Transverse colon (tissue), 3 donors: ENCODE results near the gene ANKS1A.

Source experiments
- EP300 ChIP-seq: sonication (generic); formaldehyde crosslinking; IDR thresholded peaks from one replicate; pipeline ENCODE4 v1.6.1; 2017; ENCODE audit warnings: antibody characterized with exemption, low read depth
- TF ChIP-seq, protein P1 (sequence below), 5 experiments: fragments of 200-600 bp in 3 of 5; fragments of 450-650 bp in 2 of 5; sonication (generic) in 3 of 5; IDR thresholded peaks; 1 replicate in 2 of 5; 2 replicates in 3 of 5; pipeline ENCODE4 v1.5.1; 2016 to 2017; ENCODE audit warnings: antibody characterized with exemption in 5 of 5, inconsistent platforms in 3 of 5, mild to moderate bottlenecking in 2 of 5, moderate library complexity in 1 of 5

DNA sequence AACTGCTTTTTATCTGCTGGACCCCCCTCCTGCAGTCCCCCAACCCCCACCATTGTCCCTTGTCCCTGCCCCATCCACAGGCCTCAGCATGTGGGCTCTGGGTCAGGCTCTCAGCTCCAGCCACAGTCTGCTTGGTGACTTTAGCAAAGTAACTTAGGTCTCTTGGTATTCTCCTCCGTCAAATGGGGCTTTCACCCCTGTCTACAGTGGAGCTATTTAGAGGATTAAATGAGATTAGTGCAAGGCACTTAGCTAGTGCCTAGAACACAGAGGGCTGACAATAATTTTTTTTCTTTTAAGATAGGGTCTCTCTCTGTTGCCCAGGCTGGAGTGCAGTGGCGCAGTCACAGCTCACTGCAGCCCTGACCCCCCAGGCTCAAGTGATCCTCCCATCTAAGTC lies 180.2 kb downstream of the ANKS1A start:
- no peak for TF ChIP-seq EP300
- TF ChIP-seq, protein P1, sequence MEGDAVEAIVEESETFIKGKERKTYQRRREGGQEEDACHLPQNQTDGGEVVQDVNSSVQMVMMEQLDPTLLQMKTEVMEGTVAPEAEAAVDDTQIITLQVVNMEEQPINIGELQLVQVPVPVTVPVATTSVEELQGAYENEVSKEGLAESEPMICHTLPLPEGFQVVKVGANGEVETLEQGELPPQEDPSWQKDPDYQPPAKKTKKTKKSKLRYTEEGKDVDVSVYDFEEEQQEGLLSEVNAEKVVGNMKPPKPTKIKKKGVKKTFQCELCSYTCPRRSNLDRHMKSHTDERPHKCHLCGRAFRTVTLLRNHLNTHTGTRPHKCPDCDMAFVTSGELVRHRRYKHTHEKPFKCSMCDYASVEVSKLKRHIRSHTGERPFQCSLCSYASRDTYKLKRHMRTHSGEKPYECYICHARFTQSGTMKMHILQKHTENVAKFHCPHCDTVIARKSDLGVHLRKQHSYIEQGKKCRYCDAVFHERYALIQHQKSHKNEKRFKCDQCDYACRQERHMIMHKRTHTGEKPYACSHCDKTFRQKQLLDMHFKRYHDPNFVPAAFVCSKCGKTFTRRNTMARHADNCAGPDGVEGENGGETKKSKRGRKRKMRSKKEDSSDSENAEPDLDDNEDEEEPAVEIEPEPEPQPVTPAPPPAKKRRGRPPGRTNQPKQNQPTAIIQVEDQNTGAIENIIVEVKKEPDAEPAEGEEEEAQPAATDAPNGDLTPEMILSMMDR (IDR thresholded peaks at IDR 0.05), result no peak
